GM10266 (cell line): ENCODE results near the gene PAX2.

Experiments
- DNase-seq: peaks from one replicate; pipeline ENCODE4 v3.0.0; 2012; ENCODE audit errors: extremely low spot score
- CTCF ChIP-seq: IDR thresholded peaks from 2 replicates; pipeline ENCODE4 v1.5.1; 2012; ENCODE audit warnings: mild to moderate bottlenecking, low read depth; ENCODE audit not compliant: control insufficient read depth, insufficient read depth; ENCODE audit errors: missing control alignments

Gene PAX2

GRCh38 chr10:100736809-100737354, 8.5 kb upstream of the PAX2 start:
- no peak for TF ChIP-seq CTCF
- peak; percentile 34 for DNase-seq

- peak; percentile 45 for DNase-seq
- TF ChIP-seq CTCF: no peak
Measured at GRCh38 chr10:100737355-100738054, 7.9 kb upstream of the PAX2 start.

- peak; percentile 22 for DNase-seq
- TF ChIP-seq CTCF: no peak
Measured at GRCh38 chr10:100738055-100738827, 7.1 kb upstream of the PAX2 start.

- DNase-seq: peak; percentile 25
- TF ChIP-seq CTCF: no peak
Measured at GRCh38 chr10:100739517-100740368, 5.6 kb upstream of the PAX2 start.

- TF ChIP-seq CTCF: no peak
- DNase-seq: peak; percentile 28
Measured at GRCh38 chr10:100740476-100741377, 4.7 kb upstream of the PAX2 start.

- TF ChIP-seq CTCF: no peak
- DNase-seq: no peak
Measured at GRCh38 chr10:100741378-100742075, 3.9 kb upstream of the PAX2 start.
